Fibroblast of skin of right quadriceps (primary cell): ENCODE measurements around the gene CNIH3.
"Not testable (repeated sequence)": the region's sequence is repeated elsewhere in the genome, so short reads cannot be mapped to it uniquely, and the experiment has no call there.

Source experiments
- DNase-seq: peaks from one replicate; pipeline ENCODE4 v3.0.0-alpha.2; 2013

Gene CNIH3

GRCh38 chr1:224690576-224690975 lies 74.5 kb downstream of the CNIH3 start:
- DNase-seq = no peak

GRCh38 chr1:224691148-224691925 lies 75.2 kb downstream of the CNIH3 start:
- DNase-seq = no peak

- DNase-seq = no peak
Observed at GRCh38 chr1:224694969-224695368, 78.9 kb downstream of the CNIH3 start.

- no peak for DNase-seq
Observed at GRCh38 chr1:224696021-224696420, 79.9 kb downstream of the CNIH3 start.

- DNase-seq = peak; percentile 64
Observed at GRCh38 chr1:224696891-224697765, 81.0 kb downstream of the CNIH3 start.

GRCh38 chr1:224698015-224698451 lies 81.9 kb downstream of the CNIH3 start:
- no peak for DNase-seq

GRCh38 chr1:224700918-224701531 lies 84.9 kb downstream of the CNIH3 start:
- peak; percentile 24 for DNase-seq

GRCh38 chr1:224703702-224704101 lies 87.6 kb downstream of the CNIH3 start:
- no peak for DNase-seq

- DNase-seq = no peak
Observed at GRCh38 chr1:224704107-224704735, 88.1 kb downstream of the CNIH3 start.

- DNase-seq = no peak
Observed at GRCh38 chr1:224705578-224705977, 89.5 kb downstream of the CNIH3 start.

GRCh38 chr1:224707843-224708725 lies 92.0 kb downstream of the CNIH3 start:
- peak; percentile 86 for DNase-seq

- no peak for DNase-seq
Observed at GRCh38 chr1:224710196-224710595, 94.1 kb downstream of the CNIH3 start.

- not testable (repeated sequence) for DNase-seq
Observed at GRCh38 chr1:224711231-224711756, 95.2 kb downstream of the CNIH3 start.

- no peak for DNase-seq
Observed at GRCh38 chr1:224711876-224712275, 95.8 kb downstream of the CNIH3 start.

- no peak for DNase-seq
Observed at GRCh38 chr1:224713228-224713627, 97.1 kb downstream of the CNIH3 start.

- DNase-seq = no peak
Observed at GRCh38 chr1:224714553-224714952, 98.4 kb downstream of the CNIH3 start.

GRCh38 chr1:224718470-224719053 lies 102.4 kb downstream of the CNIH3 start:
- no peak for DNase-seq

- no peak for DNase-seq
Observed at GRCh38 chr1:224719716-224720115, 103.6 kb downstream of the CNIH3 start.

GRCh38 chr1:224720216-224720615 lies 104.1 kb downstream of the CNIH3 start:
- no peak for DNase-seq

- no peak for DNase-seq
Observed at GRCh38 chr1:224721000-224721399, 104.9 kb downstream of the CNIH3 start.

GRCh38 chr1:224722838-224723237 lies 106.7 kb downstream of the CNIH3 start:
- DNase-seq = no peak
